ENCODE data around the gene STPG2. TPM values are rescaled to one million over a fixed set of nuclear protein-coding genes. Genes with fewer than 3 reads are reported as not detected.

STPG2 gene
- 0.52 TPM for total RNA-seq

- Histone ChIP-seq H3K4me3 (ENCODE audit: low read length in 3 of 3) (peak within 1 kb of the TSS; percentile 88 to 91 (median 88)), H3K9me3 (ENCODE audit: control insufficient read depth in 3 of 3, low read length in 3 of 3) (no peaks in the 10 kb centered on the region), H3K27me3 (ENCODE audit: control insufficient read depth in 3 of 3, insufficient read depth in 3 of 3, low read length in 3 of 3) (no peaks in the 10 kb centered on the region), H3K9ac (ENCODE audit: low read depth in 1 of 3, low read length in 3 of 3) (peak within 1 kb of the TSS; percentile 63 to 80 (median 67)), H3K27ac (ENCODE audit: low read depth, low read length) (peak within 1 kb of the TSS; percentile 83), H3K4me1 (ENCODE audit: control insufficient read depth in 3 of 3, insufficient read depth in 3 of 3, low read length in 3 of 3) (peaks cover 0 to 4% (median 3%) of the 10 kb centered on the region in 3 donors), H3K36me3 (ENCODE audit: control insufficient read depth in 3 of 3, insufficient read depth in 3 of 3, low read length in 3 of 3) (no peaks in the 10 kb centered on the region)
These were observed at the start of gene STPG2 for GRCh38 chr4:98143001-98143899. Gene STPG2, minus strand, starts transcription at chr4:98143476.

GRCh38 chr4:98185279-98185678 lies 42.0 kb upstream of the STPG2 start:
- Histone ChIP-seq H3K9ac (ENCODE audit: low read depth in 1 of 3, low read length in 3 of 3) (no peak overlapping the region), H3K27me3 (ENCODE audit: control insufficient read depth in 3 of 3, insufficient read depth in 3 of 3, low read length in 3 of 3) (no peaks in the 10 kb centered on the region), H3K4me3 (ENCODE audit: low read length in 3 of 3) (no peak overlapping the region), H3K27ac (ENCODE audit: low read depth, low read length) (no peak overlapping the region), H3K4me1 (ENCODE audit: control insufficient read depth in 3 of 3, insufficient read depth in 3 of 3, low read length in 3 of 3) (no peaks in the 10 kb centered on the region), H3K36me3 (ENCODE audit: control insufficient read depth in 3 of 3, insufficient read depth in 3 of 3, low read length in 3 of 3) (no peaks in the 10 kb centered on the region), H3K9me3 (ENCODE audit: control insufficient read depth in 3 of 3, low read length in 3 of 3) (no peaks in the 10 kb centered on the region)

GRCh38 chr4:98181809-98182208 lies 38.5 kb upstream of the STPG2 start:
- Histone ChIP-seq H3K27ac (ENCODE audit: low read depth, low read length) (no peak overlapping the region), H3K27me3 (ENCODE audit: control insufficient read depth in 3 of 3, insufficient read depth in 3 of 3, low read length in 3 of 3) (no peaks in the 10 kb centered on the region), H3K9me3 (ENCODE audit: control insufficient read depth in 3 of 3, low read length in 3 of 3) (no peaks in the 10 kb centered on the region), H3K36me3 (ENCODE audit: control insufficient read depth in 3 of 3, insufficient read depth in 3 of 3, low read length in 3 of 3) (no peaks in the 10 kb centered on the region), H3K9ac (ENCODE audit: low read depth in 1 of 3, low read length in 3 of 3) (no peak overlapping the region), H3K4me3 (ENCODE audit: low read length in 3 of 3) (no peak overlapping the region), H3K4me1 (ENCODE audit: control insufficient read depth in 3 of 3, insufficient read depth in 3 of 3, low read length in 3 of 3) (no peaks in the 10 kb centered on the region)

GRCh38 chr4:98179951-98180350 lies 36.7 kb upstream of the STPG2 start:
- no peak overlapping the region for H3K27ac ChIP-seq (ENCODE audit: low read depth, low read length)
- H3K4me1 ChIP-seq (ENCODE audit: control insufficient read depth in 3 of 3, insufficient read depth in 3 of 3, low read length in 3 of 3), result no peaks in the 10 kb centered on the region
- H3K9me3 ChIP-seq (ENCODE audit: control insufficient read depth in 3 of 3, low read length in 3 of 3), result no peaks in the 10 kb centered on the region
- no peak overlapping the region for H3K4me3 ChIP-seq (ENCODE audit: low read length in 3 of 3)
- no peaks in the 10 kb centered on the region for H3K36me3 ChIP-seq (ENCODE audit: control insufficient read depth in 3 of 3, insufficient read depth in 3 of 3, low read length in 3 of 3)
- no peak overlapping the region for H3K9ac ChIP-seq (ENCODE audit: low read depth in 1 of 3, low read length in 3 of 3)
- no peaks in the 10 kb centered on the region for H3K27me3 ChIP-seq (ENCODE audit: control insufficient read depth in 3 of 3, insufficient read depth in 3 of 3, low read length in 3 of 3)

- Histone ChIP-seq H3K27me3 (ENCODE audit: control insufficient read depth in 3 of 3, insufficient read depth in 3 of 3, low read length in 3 of 3) (no peaks in the 10 kb centered on the region), H3K4me1 (ENCODE audit: control insufficient read depth in 3 of 3, insufficient read depth in 3 of 3, low read length in 3 of 3) (no peaks in the 10 kb centered on the region), H3K36me3 (ENCODE audit: control insufficient read depth in 3 of 3, insufficient read depth in 3 of 3, low read length in 3 of 3) (no peaks in the 10 kb centered on the region)
These were observed 33.3 kb upstream of the STPG2 start for GRCh38 chr4:98176531-98176930.

GRCh38 chr4:98170035-98170434 lies 26.8 kb upstream of the STPG2 start:
- no peak overlapping the region for H3K9ac ChIP-seq (ENCODE audit: low read depth in 1 of 3, low read length in 3 of 3)
- peaks cover 0 to 10% (median 6%) of the 10 kb centered on the region in 3 donors for H3K4me1 ChIP-seq (ENCODE audit: control insufficient read depth in 3 of 3, insufficient read depth in 3 of 3, low read length in 3 of 3)
- H3K9me3 ChIP-seq (ENCODE audit: control insufficient read depth in 3 of 3, low read length in 3 of 3), result no peaks in the 10 kb centered on the region
- H3K27me3 ChIP-seq (ENCODE audit: control insufficient read depth in 3 of 3, insufficient read depth in 3 of 3, low read length in 3 of 3), result no peaks in the 10 kb centered on the region
- no peaks in the 10 kb centered on the region for H3K36me3 ChIP-seq (ENCODE audit: control insufficient read depth in 3 of 3, insufficient read depth in 3 of 3, low read length in 3 of 3)
- no peak overlapping the region for H3K27ac ChIP-seq (ENCODE audit: low read depth, low read length)
- H3K4me3 ChIP-seq (ENCODE audit: low read length in 3 of 3), result no peak overlapping the region

More at GRCh38 chr4:98176531-98176930, 33.3 kb upstream of the STPG2 start:
- Histone ChIP-seq H3K9ac (ENCODE audit: low read depth in 1 of 3, low read length in 3 of 3) (no peak overlapping the region), H3K4me3 (ENCODE audit: low read length in 3 of 3) (no peak overlapping the region), H3K27ac (ENCODE audit: low read depth, low read length) (no peak overlapping the region), H3K9me3 (ENCODE audit: control insufficient read depth in 3 of 3, low read length in 3 of 3) (no peaks in the 10 kb centered on the region)

GRCh38 chr4:98166731-98167041 lies 23.4 kb upstream of the STPG2 start:
- Histone ChIP-seq H3K27ac (ENCODE audit: low read depth, low read length) (no peak overlapping the region), H3K4me1 (ENCODE audit: control insufficient read depth in 3 of 3, insufficient read depth in 3 of 3, low read length in 3 of 3) (peaks cover 0 to 10% (median 6%) of the 10 kb centered on the region in 3 donors), H3K9ac (ENCODE audit: low read depth in 1 of 3, low read length in 3 of 3) (no peak overlapping the region), H3K4me3 (ENCODE audit: low read length in 3 of 3) (no peak overlapping the region), H3K27me3 (ENCODE audit: control insufficient read depth in 3 of 3, insufficient read depth in 3 of 3, low read length in 3 of 3) (no peaks in the 10 kb centered on the region), H3K9me3 (ENCODE audit: control insufficient read depth in 3 of 3, low read length in 3 of 3) (no peaks in the 10 kb centered on the region), H3K36me3 (ENCODE audit: control insufficient read depth in 3 of 3, insufficient read depth in 3 of 3, low read length in 3 of 3) (no peaks in the 10 kb centered on the region)

GRCh38 chr4:98166025-98166730 lies 22.9 kb upstream of the STPG2 start:
- H3K9me3 ChIP-seq (ENCODE audit: control insufficient read depth in 3 of 3, low read length in 3 of 3), result no peaks in the 10 kb centered on the region
- no peak overlapping the region for H3K4me3 ChIP-seq (ENCODE audit: low read length in 3 of 3)
- H3K9ac ChIP-seq (ENCODE audit: low read depth in 1 of 3, low read length in 3 of 3), result no peak overlapping the region
- H3K4me1 ChIP-seq (ENCODE audit: control insufficient read depth in 3 of 3, insufficient read depth in 3 of 3, low read length in 3 of 3), result peaks cover 0 to 10% (median 6%) of the 10 kb centered on the region in 3 donors
- no peak overlapping the region for H3K27ac ChIP-seq (ENCODE audit: low read depth, low read length)
- H3K36me3 ChIP-seq (ENCODE audit: control insufficient read depth in 3 of 3, insufficient read depth in 3 of 3, low read length in 3 of 3), result no peaks in the 10 kb centered on the region
- H3K27me3 ChIP-seq (ENCODE audit: control insufficient read depth in 3 of 3, insufficient read depth in 3 of 3, low read length in 3 of 3), result no peaks in the 10 kb centered on the region

GRCh38 chr4:98162696-98163095 lies 19.4 kb upstream of the STPG2 start:
- Histone ChIP-seq H3K9me3 (ENCODE audit: control insufficient read depth in 3 of 3, low read length in 3 of 3) (no peaks in the 10 kb centered on the region), H3K27ac (ENCODE audit: low read depth, low read length) (no peak overlapping the region), H3K4me1 (ENCODE audit: control insufficient read depth in 3 of 3, insufficient read depth in 3 of 3, low read length in 3 of 3) (peaks cover 0 to 10% (median 6%) of the 10 kb centered on the region in 3 donors), H3K27me3 (ENCODE audit: control insufficient read depth in 3 of 3, insufficient read depth in 3 of 3, low read length in 3 of 3) (no peaks in the 10 kb centered on the region), H3K9ac (ENCODE audit: low read depth in 1 of 3, low read length in 3 of 3) (no peak overlapping the region), H3K4me3 (ENCODE audit: low read length in 3 of 3) (no peak overlapping the region), H3K36me3 (ENCODE audit: control insufficient read depth in 3 of 3, insufficient read depth in 3 of 3, low read length in 3 of 3) (no peaks in the 10 kb centered on the region)
